Loucy (cell line): ENCODE data around the gene BBLN.

Experiments
- H2AFZ ChIP-seq: fragments of 200-600 bp; sonication (generic); 2 replicates; pipeline ENCODE4 v1.6.0; 2016; ENCODE audit warnings: antibody characterized with exemption, mild to moderate bottlenecking, low read length, moderate library complexity
- H3F3A ChIP-seq: fragments of 200-600 bp; 2 replicates; pipeline ENCODE4 v1.6.0; 2016; ENCODE audit warnings: antibody characterized with exemption, low read depth, mild to moderate bottlenecking
- H3K27me3 ChIP-seq: fragments of 200-600 bp; sonication (generic); 2 replicates; pipeline ENCODE4 v1.6.1; 2014; ENCODE audit warnings: low read length, mild to moderate bottlenecking; ENCODE audit not compliant: insufficient read depth, poor library complexity, severe bottlenecking
- H3K36me3 ChIP-seq: fragments of 200-600 bp; sonication (generic); 2 replicates; pipeline ENCODE4 v1.6.1; 2016; ENCODE audit warnings: low read length; ENCODE audit not compliant: insufficient read depth
- H3K4me1 ChIP-seq: fragments of 200-600 bp; sonication (generic); 2 replicates; pipeline ENCODE4 v1.5.1; 2014; ENCODE audit warnings: low read length, mild to moderate bottlenecking; ENCODE audit not compliant: insufficient read depth, poor library complexity, severe bottlenecking
- H3K4me2 ChIP-seq: fragments of 200-600 bp; sonication (generic); 2 replicates; pipeline ENCODE4 v1.6.0; 2014; ENCODE audit warnings: antibody characterized with exemption, low read length, low read depth, mild to moderate bottlenecking; ENCODE audit not compliant: poor library complexity, severe bottlenecking
- H3K4me3 ChIP-seq: fragments of 200-600 bp; sonication (generic); 2 replicates; pipeline ENCODE4 v1.5.1; 2014; ENCODE audit warnings: low read length, mild to moderate bottlenecking, mixed read lengths; ENCODE audit not compliant: poor library complexity, severe bottlenecking
- H3K79me2 ChIP-seq: fragments of 200-600 bp; sonication (generic); 2 replicates; pipeline ENCODE4 v1.6.1; 2014; ENCODE audit warnings: low read length; ENCODE audit not compliant: insufficient read depth
- H3K9ac ChIP-seq: fragments of 200-600 bp; sonication (generic); 2 replicates; pipeline ENCODE4 v1.6.0; 2014; ENCODE audit warnings: mild to moderate bottlenecking, low read depth, low read length, moderate library complexity; ENCODE audit not compliant: poor library complexity, severe bottlenecking
- H3K9me2 ChIP-seq: fragments of 200-600 bp; sonication (generic); replicated peaks from 2 replicates; pipeline ENCODE4 v1.6.1; 2016; ENCODE audit warnings: low read depth, low read length, mixed read lengths
- H3K9me3 ChIP-seq: fragments of 200-600 bp; sonication (generic); 2 replicates; pipeline ENCODE4 v1.6.1; 2014; ENCODE audit warnings: mild to moderate bottlenecking, antibody characterized with exemption, low read length, low read depth; ENCODE audit not compliant: insufficient read depth
- H4K20me1 ChIP-seq: fragments of 200-600 bp; sonication (generic); 2 replicates; pipeline ENCODE4 v1.6.0; 2014; ENCODE audit warnings: antibody characterized with exemption, low read length, mild to moderate bottlenecking; ENCODE audit not compliant: insufficient read depth, poor library complexity, severe bottlenecking
- CTCF ChIP-seq: fragments of 200-600 bp; sonication (generic); conservative IDR thresholded peaks from 2 replicates; pipeline ENCODE4 v1.5.1; 2014; ENCODE audit warnings: mild to moderate bottlenecking, antibody characterized with exemption, low read length
- EZH2phosphoT487 ChIP-seq: fragments of 200-600 bp; IDR thresholded peaks from 2 replicates; pipeline ENCODE4 v1.6.1; 2018; ENCODE audit warnings: antibody characterized with exemption, mild to moderate bottlenecking, moderate library complexity, borderline replicate concordance

BBLN gene

DNA sequence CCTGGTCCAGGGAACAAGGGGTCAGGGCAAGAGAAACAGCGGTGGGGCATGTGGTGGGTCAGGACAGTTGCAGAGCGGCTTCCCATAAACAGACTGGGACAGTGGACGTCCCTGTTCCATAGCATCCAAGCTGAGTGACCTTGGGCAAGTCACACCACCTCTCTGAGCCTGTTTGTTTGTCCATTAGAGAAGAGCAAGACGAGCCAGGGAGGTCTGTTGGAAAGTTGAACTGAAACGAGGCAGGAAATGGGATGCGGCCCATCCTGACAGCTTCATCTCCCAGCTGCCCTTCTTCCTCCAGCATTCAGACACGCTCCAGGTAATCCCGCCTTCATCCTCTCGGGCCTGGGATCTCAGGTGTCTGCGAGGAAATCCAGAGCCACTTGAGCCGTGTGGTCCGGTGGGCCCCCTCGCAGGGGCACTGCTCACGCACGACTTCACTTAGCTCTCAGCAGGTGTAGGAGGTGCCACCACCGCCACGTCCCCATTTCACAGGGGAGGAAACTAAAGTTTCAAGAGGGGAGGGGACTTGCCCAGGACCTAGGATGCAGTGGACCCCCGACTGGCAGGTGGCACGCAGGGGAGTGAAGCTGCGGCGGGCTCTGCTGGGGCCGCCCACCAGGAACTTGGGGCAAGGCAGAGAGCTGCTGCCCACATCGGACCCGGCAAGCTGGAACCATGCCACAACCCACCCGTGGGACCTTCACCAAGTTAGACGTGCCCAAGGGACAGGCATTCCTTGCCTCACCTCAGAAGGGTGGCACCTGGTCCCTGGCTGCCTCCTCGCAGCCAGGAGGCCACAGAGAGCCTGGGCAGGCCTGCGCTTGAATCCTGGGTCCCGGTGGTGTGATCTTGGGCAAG lies 45.5 kb upstream of the BBLN start:
- Histone ChIP-seq H3K27me3 (no peaks in the 10 kb centered on the region), H3K4me3 (no peak overlapping the region), H3K9ac (no peak overlapping the region), H3K36me3 (peaks cover 2% of the 10 kb centered on the region; the same call in 1 of the 2 replicates), H3K9me3 (no peaks in the 10 kb centered on the region), H3K4me1 (no peaks in the 10 kb centered on the region), H3K4me2 (no peak overlapping the region), H3F3A (no peaks in the 10 kb centered on the region), H3K79me2 (no peaks in the 10 kb centered on the region), H3K9me2 (no peaks in the 10 kb centered on the region), H4K20me1 (no peaks in the 10 kb centered on the region), H2AFZ (no peak overlapping the region)
- TF ChIP-seq EZH2phosphoT487 (no peak), CTCF (no peak)

- TF ChIP-seq EZH2phosphoT487 (no peak), CTCF (no peak)
- Histone ChIP-seq H4K20me1 (no peaks in the 10 kb centered on the region), H3K27me3 (no peaks in the 10 kb centered on the region), H3K4me2 (no peak overlapping the region), H3K4me1 (no peaks in the 10 kb centered on the region), H3K9me2 (no peaks in the 10 kb centered on the region), H3K9ac (no peak overlapping the region), H3K4me3 (no peak overlapping the region), H3K9me3 (no peaks in the 10 kb centered on the region), H3K79me2 (no peaks in the 10 kb centered on the region), H2AFZ (no peak overlapping the region), H3K36me3 (no peaks in the 10 kb centered on the region), H3F3A (no peaks in the 10 kb centered on the region)
Observed at GRCh38 chr9:128115187-128116103, 44.6 kb upstream of the BBLN start.

GRCh38 chr9:128116104-128117083 lies 43.7 kb upstream of the BBLN start:
- Histone ChIP-seq H3K4me2 (no peak overlapping the region), H3K27me3 (no peaks in the 10 kb centered on the region), H3K36me3 (no peaks in the 10 kb centered on the region), H3K9ac (no peak overlapping the region), H3K4me3 (no peak overlapping the region), H3K79me2 (no peaks in the 10 kb centered on the region), H2AFZ (no peak overlapping the region), H3K4me1 (no peaks in the 10 kb centered on the region), H3F3A (no peaks in the 10 kb centered on the region), H4K20me1 (no peaks in the 10 kb centered on the region), H3K9me2 (no peaks in the 10 kb centered on the region), H3K9me3 (no peaks in the 10 kb centered on the region)
- no peak for TF ChIP-seq CTCF
- no peak for TF ChIP-seq EZH2phosphoT487
